GM12878 (cell line): ENCODE data around the gene ANKAR. TPM values are rescaled to one million over a fixed set of nuclear protein-coding genes. Genes with fewer than 3 reads are reported as not detected.

Source experiments
- CHD2 ChIP-seq: IDR thresholded peaks from 2 replicates; pipeline ENCODE4 v1.6.1; 2011; ENCODE audit warnings: low read depth, low read length, improper control_type of control experiment, borderline replicate concordance
- CREM ChIP-seq: IDR thresholded peaks from 2 replicates; pipeline ENCODE4 v1.6.1; 2014; ENCODE audit warnings: antibody characterized with exemption, low read depth
- GABPA ChIP-seq: IDR thresholded peaks from 2 replicates; pipeline ENCODE4 v1.6.1; 2014; ENCODE audit warnings: antibody characterized with exemption, low read depth, mild to moderate bottlenecking, inconsistent platforms
- HCFC1 ChIP-seq: fragments of 150-350 bp; IDR thresholded peaks from 2 replicates; pipeline ENCODE4 v1.6.1; 2014; ENCODE audit warnings: low read length
- HDGF ChIP-seq: fragments of 450-650 bp; IDR thresholded peaks from 2 replicates; pipeline ENCODE4 v1.6.1; 2016; ENCODE audit warnings: antibody characterized with exemption
- IKZF1 ChIP-seq: fragments of 450-650 bp; conservative IDR thresholded peaks from 2 replicates; pipeline ENCODE4 v1.6.1; 2017; ENCODE audit warnings: antibody characterized with exemption, mild to moderate bottlenecking
- MEF2B ChIP-seq: fragments of 450-650 bp; IDR thresholded peaks from 2 replicates; pipeline ENCODE4 v1.6.1; 2018; ENCODE audit warnings: mild to moderate bottlenecking, moderate library complexity; ENCODE audit not compliant: partially characterized antibody, poor library complexity, severe bottlenecking
- MTA2 ChIP-seq: fragments of 450-650 bp; IDR thresholded peaks from 2 replicates; pipeline ENCODE4 v1.6.1; 2016; ENCODE audit warnings: low read depth, mild to moderate bottlenecking, moderate library complexity
- MYC ChIP-seq: IDR thresholded peaks from 2 replicates; pipeline ENCODE4 v1.6.1; 2011; ENCODE audit warnings: mild to moderate bottlenecking, low read length, moderate library complexity, inconsistent platforms; ENCODE audit not compliant: insufficient read depth, insufficient replicate concordance, insufficient read length, severe bottlenecking
- NFXL1 ChIP-seq: fragments of 450-650 bp; IDR thresholded peaks from 2 replicates; pipeline ENCODE4 v1.6.1; 2017; ENCODE audit warnings: antibody characterized with exemption, mild to moderate bottlenecking, borderline replicate concordance
- NR2C1 ChIP-seq: fragments of 450-650 bp; IDR thresholded peaks from 2 replicates; pipeline ENCODE4 v1.6.1; 2017; ENCODE audit warnings: antibody characterized with exemption, mild to moderate bottlenecking, moderate library complexity
- POLR2A ChIP-seq: IDR thresholded peaks from 2 replicates; pipeline ENCODE4 v1.6.1; 2011; ENCODE audit warnings: low read depth, mild to moderate bottlenecking, low read length
- RAD21 ChIP-seq: IDR thresholded peaks from 2 replicates; pipeline ENCODE4 v1.6.1; 2011; ENCODE audit warnings: mild to moderate bottlenecking, low read depth, low read length, moderate library complexity; ENCODE audit not compliant: insufficient read depth
- RCOR1 ChIP-seq: conservative IDR thresholded peaks from 2 replicates; pipeline ENCODE4 v1.6.1; 2012; ENCODE audit warnings: low read depth, low read length, improper control_type of control experiment
- SIX5 ChIP-seq: IDR thresholded peaks from 2 replicates; pipeline ENCODE4 v1.6.1; 2011; ENCODE audit warnings: mild to moderate bottlenecking, low read depth, low read length, moderate library complexity; ENCODE audit not compliant: severe bottlenecking
- SRF ChIP-seq, 2 experiments: IDR thresholded peaks; 2 replicates each; pipeline ENCODE4 v1.6.1; 2011; ENCODE audit warnings: low read depth in 2 of 2, low read length in 2 of 2, mild to moderate bottlenecking in 1 of 2, moderate library complexity in 1 of 2
- TCF7 ChIP-seq: IDR thresholded peaks from 2 replicates; pipeline ENCODE4 v1.6.1; 2014; ENCODE audit warnings: antibody characterized with exemption, borderline replicate concordance
- WRNIP1 ChIP-seq: IDR thresholded peaks from 2 replicates; pipeline ENCODE4 v1.6.1; 2011; ENCODE audit warnings: low read depth, low read length, improper control_type of control experiment, borderline replicate concordance
- ZNF622 ChIP-seq: fragments of 450-650 bp; IDR thresholded peaks from 2 replicates; pipeline ENCODE4 v1.6.1; 2017; ENCODE audit warnings: mild to moderate bottlenecking, inconsistent platforms
- polyA plus RNA-seq, 11 experiments: library from polyadenylated mRNA; depleted of rRNA in 4 of 11; unstranded in 6 of 11; stranded (reverse) in 5 of 11; fragments of >200 nt; fragmentation: Nextera tagmentation in 4 of 11; fragmentation: Illumina TruSeq in 1 of 11; extraction: Ambion mirVana in 4 of 11; extraction: Trizol in 1 of 11; gene quantifications; 1 replicate in 1 of 11; 2 replicates in 10 of 11; pipeline versions ENCODE4 v1.2.1 to v1.2.3, GENCODE V29; 2011 to 2016; ENCODE audit warnings: inconsistent platforms in 2 of 11, missing spikeins in 2 of 11, low read depth in 1 of 11
- total RNA-seq, 4 experiments: library from RNA; depleted of rRNA in 3 of 4; stranded (reverse); fragments of >200 nt in 3 of 4; fragmentation: Illumina TruSeq in 1 of 4; extraction: Trizol in 1 of 4; gene quantifications; 2 replicates each; pipeline versions ENCODE4 v1.2.1 to v1.2.3, GENCODE V29; 2013 to 2021
- TF ChIP-seq, protein P1 (sequence below): fragments of 450-650 bp; IDR thresholded peaks from 2 replicates; pipeline ENCODE4 v1.6.1; 2016; ENCODE audit warnings: mild to moderate bottlenecking, moderate library complexity, borderline replicate concordance
- TF ChIP-seq, protein P2 (sequence below): fragments of 450-650 bp; IDR thresholded peaks from 2 replicates; pipeline ENCODE4 v1.6.1; 2017; ENCODE audit warnings: borderline replicate concordance
- TF ChIP-seq, protein P3 (sequence below): IDR thresholded peaks from 2 replicates; pipeline ENCODE4 v1.6.1; 2012; ENCODE audit warnings: mild to moderate bottlenecking, low read depth, low read length

The ANKAR gene
- total and polyA plus RNA-seq, 10 of the 15 experiments (the other 5 are each of a cell fraction or from before 2014, with no cell fraction given) = 1.3 to 4.2 (median 2.7) TPM

DNA sequence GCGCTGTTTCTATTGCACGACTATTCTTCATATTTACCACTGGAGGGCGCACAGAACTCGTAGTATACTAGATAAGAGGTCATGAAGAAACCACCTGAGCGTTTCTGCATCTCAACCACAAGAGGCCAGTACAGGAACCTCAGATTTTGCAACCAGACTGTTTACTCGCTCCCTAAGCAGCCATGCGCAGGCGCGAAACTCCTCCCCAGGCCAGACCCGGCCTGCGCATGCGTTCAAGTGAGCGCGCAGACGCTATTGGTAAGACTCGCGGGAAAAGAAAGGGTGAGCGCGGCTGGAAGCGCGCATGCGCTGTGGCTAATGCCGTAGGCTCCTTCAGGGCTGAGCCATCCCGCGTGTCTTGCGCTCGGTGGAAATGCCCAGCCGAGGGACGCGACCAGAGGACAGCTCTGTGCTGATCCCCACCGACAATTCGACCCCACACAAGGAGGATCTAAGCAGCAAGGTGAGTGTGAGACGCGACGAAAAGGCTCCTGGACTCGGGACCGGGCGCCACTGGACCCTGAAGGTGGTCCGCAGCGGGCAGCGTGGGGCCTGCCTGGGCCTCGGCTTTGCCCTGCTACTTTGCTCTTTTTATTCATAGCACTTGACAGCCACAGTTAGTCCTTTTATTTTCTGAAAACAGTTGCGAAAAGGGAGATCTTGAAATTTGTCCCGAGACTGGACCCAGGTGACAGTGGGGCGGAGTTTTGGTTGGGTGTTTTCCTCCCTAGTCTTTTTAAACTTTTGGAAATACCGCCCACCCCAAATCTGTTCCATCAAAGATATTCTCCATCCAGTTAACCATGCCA lies 13.1 kb upstream of the ANKAR start, which contains the start of gene ASNSD1 (continued):
- TF ChIP-seq MEF2B = peak; percentile 27
- TF ChIP-seq ZNF622 = no peak
- peak; percentile 61 for TF ChIP-seq MYC
- TF ChIP-seq TCF7 = no peak
- TF ChIP-seq POLR2A = peak; percentile 99
- TF ChIP-seq CREM = peak; percentile 6; the same call in 1 of the 2 replicates
- TF ChIP-seq, protein P1, sequence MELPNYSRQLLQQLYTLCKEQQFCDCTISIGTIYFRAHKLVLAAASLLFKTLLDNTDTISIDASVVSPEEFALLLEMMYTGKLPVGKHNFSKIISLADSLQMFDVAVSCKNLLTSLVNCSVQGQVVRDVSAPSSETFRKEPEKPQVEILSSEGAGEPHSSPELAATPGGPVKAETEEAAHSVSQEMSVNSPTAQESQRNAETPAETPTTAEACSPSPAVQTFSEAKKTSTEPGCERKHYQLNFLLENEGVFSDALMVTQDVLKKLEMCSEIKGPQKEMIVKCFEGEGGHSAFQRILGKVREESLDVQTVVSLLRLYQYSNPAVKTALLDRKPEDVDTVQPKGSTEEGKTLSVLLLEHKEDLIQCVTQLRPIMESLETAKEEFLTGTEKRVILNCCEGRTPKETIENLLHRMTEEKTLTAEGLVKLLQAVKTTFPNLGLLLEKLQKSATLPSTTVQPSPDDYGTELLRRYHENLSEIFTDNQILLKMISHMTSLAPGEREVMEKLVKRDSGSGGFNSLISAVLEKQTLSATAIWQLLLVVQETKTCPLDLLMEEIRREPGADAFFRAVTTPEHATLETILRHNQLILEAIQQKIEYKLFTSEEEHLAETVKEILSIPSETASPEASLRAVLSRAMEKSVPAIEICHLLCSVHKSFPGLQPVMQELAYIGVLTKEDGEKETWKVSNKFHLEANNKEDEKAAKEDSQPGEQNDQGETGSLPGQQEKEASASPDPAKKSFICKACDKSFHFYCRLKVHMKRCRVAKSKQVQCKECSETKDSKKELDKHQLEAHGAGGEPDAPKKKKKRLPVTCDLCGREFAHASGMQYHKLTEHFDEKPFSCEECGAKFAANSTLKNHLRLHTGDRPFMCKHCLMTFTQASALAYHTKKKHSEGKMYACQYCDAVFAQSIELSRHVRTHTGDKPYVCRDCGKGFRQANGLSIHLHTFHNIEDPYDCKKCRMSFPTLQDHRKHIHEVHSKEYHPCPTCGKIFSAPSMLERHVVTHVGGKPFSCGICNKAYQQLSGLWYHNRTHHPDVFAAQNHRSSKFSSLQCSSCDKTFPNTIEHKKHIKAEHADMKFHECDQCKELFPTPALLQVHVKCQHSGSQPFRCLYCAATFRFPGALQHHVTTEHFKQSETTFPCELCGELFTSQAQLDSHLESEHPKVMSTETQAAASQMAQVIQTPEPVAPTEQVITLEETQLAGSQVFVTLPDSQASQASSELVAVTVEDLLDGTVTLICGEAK = peak; percentile 10; the same call in 1 of the 2 replicates
- TF ChIP-seq IKZF1 = peak; percentile 99
- peak; percentile 98 for TF ChIP-seq CHD2
- peak; percentile 93 for TF ChIP-seq RAD21
- 0 out of 2 replicates have a peak, but pooled peaks have one; percentile 5 for TF ChIP-seq RCOR1
- 0 out of 2 replicates have a peak, but pooled peaks have one; percentile 21 for TF ChIP-seq NR2C1
- no peak for TF ChIP-seq SRF (IDR thresholded peaks at IDR 0.05; ENCODE audit: low read depth in 2 of 2, low read length in 2 of 2)
- TF ChIP-seq, protein P2, sequence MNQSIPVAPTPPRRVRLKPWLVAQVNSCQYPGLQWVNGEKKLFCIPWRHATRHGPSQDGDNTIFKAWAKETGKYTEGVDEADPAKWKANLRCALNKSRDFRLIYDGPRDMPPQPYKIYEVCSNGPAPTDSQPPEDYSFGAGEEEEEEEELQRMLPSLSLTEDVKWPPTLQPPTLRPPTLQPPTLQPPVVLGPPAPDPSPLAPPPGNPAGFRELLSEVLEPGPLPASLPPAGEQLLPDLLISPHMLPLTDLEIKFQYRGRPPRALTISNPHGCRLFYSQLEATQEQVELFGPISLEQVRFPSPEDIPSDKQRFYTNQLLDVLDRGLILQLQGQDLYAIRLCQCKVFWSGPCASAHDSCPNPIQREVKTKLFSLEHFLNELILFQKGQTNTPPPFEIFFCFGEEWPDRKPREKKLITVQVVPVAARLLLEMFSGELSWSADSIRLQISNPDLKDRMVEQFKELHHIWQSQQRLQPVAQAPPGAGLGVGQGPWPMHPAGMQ = no peak
- peak; percentile 33; the same call in 1 of the 2 replicates for TF ChIP-seq HDGF
- peak; percentile 47 for TF ChIP-seq HCFC1
- TF ChIP-seq WRNIP1 = 0 out of 2 replicates have a peak, but pooled peaks have one; percentile 55
- TF ChIP-seq MTA2 = no peak
- TF ChIP-seq SIX5 = no peak
- TF ChIP-seq NFXL1 = no peak
- TF ChIP-seq GABPA = no peak
- TF ChIP-seq, protein P3, sequence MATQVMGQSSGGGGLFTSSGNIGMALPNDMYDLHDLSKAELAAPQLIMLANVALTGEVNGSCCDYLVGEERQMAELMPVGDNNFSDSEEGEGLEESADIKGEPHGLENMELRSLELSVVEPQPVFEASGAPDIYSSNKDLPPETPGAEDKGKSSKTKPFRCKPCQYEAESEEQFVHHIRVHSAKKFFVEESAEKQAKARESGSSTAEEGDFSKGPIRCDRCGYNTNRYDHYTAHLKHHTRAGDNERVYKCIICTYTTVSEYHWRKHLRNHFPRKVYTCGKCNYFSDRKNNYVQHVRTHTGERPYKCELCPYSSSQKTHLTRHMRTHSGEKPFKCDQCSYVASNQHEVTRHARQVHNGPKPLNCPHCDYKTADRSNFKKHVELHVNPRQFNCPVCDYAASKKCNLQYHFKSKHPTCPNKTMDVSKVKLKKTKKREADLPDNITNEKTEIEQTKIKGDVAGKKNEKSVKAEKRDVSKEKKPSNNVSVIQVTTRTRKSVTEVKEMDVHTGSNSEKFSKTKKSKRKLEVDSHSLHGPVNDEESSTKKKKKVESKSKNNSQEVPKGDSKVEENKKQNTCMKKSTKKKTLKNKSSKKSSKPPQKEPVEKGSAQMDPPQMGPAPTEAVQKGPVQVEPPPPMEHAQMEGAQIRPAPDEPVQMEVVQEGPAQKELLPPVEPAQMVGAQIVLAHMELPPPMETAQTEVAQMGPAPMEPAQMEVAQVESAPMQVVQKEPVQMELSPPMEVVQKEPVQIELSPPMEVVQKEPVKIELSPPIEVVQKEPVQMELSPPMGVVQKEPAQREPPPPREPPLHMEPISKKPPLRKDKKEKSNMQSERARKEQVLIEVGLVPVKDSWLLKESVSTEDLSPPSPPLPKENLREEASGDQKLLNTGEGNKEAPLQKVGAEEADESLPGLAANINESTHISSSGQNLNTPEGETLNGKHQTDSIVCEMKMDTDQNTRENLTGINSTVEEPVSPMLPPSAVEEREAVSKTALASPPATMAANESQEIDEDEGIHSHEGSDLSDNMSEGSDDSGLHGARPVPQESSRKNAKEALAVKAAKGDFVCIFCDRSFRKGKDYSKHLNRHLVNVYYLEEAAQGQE = no peak
